ENCODE results near the gene TENM4.

Gene TENM4

GRCh38 chr11:79047321-79047720 is 393.5 kb downstream of the TENM4 start:
- H3K9ac ChIP-seq (ENCODE audit: insufficient read length) = no peak overlapping the region
- no peak overlapping the region for H3K4me3 ChIP-seq
- no peaks in the 10 kb centered on the region for H3K36me3 ChIP-seq (ENCODE audit: insufficient read depth, low read length)
- DNase-seq (ENCODE audit: low read depth, low spot score) = no peak
- no peaks in the 10 kb centered on the region for H3K9me3 ChIP-seq (ENCODE audit: low read depth, low read length)
- no peak overlapping the region for H3K27ac ChIP-seq
- no peak for TF ChIP-seq EZH2 (IDR thresholded peaks at IDR 0.05)
- TF ChIP-seq POLR2AphosphoS5 (IDR thresholded peaks at IDR 0.05; ENCODE audit: borderline replicate concordance, low read depth, low read length) = no peak
- no peak for TF ChIP-seq FOXP2 (optimal IDR thresholded peaks at IDR 0.05; ENCODE audit: control extremely low read depth, extremely low read length, insufficient read depth)

- no peak overlapping the region for H3K9ac ChIP-seq (ENCODE audit: insufficient read length)
- H3K27ac ChIP-seq = no peak overlapping the region
- no peak for TF ChIP-seq EZH2 (IDR thresholded peaks at IDR 0.05)
- no peak for TF ChIP-seq FOXP2 (optimal IDR thresholded peaks at IDR 0.05; ENCODE audit: control extremely low read depth, extremely low read length, insufficient read depth)
- no peak for TF ChIP-seq POLR2AphosphoS5 (IDR thresholded peaks at IDR 0.05; ENCODE audit: borderline replicate concordance, low read depth, low read length)
- no peaks in the 10 kb centered on the region for H3K9me3 ChIP-seq (ENCODE audit: low read depth, low read length)
- DNase-seq (ENCODE audit: low read depth, low spot score) = no peak
- H3K36me3 ChIP-seq (ENCODE audit: insufficient read depth, low read length) = no peaks in the 10 kb centered on the region
- H3K4me3 ChIP-seq = no peak overlapping the region
Measured at GRCh38 chr11:79046366-79046765, 394.5 kb downstream of the TENM4 start.

- DNase-seq (ENCODE audit: low read depth, low spot score) = no peak
- no peaks in the 10 kb centered on the region for H3K9me3 ChIP-seq (ENCODE audit: low read depth, low read length)
Measured at GRCh38 chr11:79045800-79046304, 395.0 kb downstream of the TENM4 start.

GRCh38 chr11:79045018-79045799 is 395.6 kb downstream of the TENM4 start:
- no peak overlapping the region for H3K27ac ChIP-seq
- TF ChIP-seq POLR2AphosphoS5 (IDR thresholded peaks at IDR 0.05; ENCODE audit: borderline replicate concordance, low read depth, low read length) (no peak), FOXP2 (optimal IDR thresholded peaks at IDR 0.05; ENCODE audit: control extremely low read depth, extremely low read length, insufficient read depth) (no peak), EZH2 (IDR thresholded peaks at IDR 0.05) (no peak)
- no peaks in the 10 kb centered on the region for H3K9me3 ChIP-seq (ENCODE audit: low read depth, low read length)
- no peak for DNase-seq (ENCODE audit: low read depth, low spot score)
- no peak overlapping the region for H3K4me3 ChIP-seq
- H3K9ac ChIP-seq (ENCODE audit: insufficient read length) = no peak overlapping the region
- no peaks in the 10 kb centered on the region for H3K36me3 ChIP-seq (ENCODE audit: insufficient read depth, low read length)

More at GRCh38 chr11:79045800-79046304, 395.0 kb downstream of the TENM4 start:
- H3K9ac ChIP-seq (ENCODE audit: insufficient read length) = no peak overlapping the region
- no peak for TF ChIP-seq POLR2AphosphoS5 (IDR thresholded peaks at IDR 0.05; ENCODE audit: borderline replicate concordance, low read depth, low read length)
- no peak for TF ChIP-seq EZH2 (IDR thresholded peaks at IDR 0.05)
- TF ChIP-seq FOXP2 (optimal IDR thresholded peaks at IDR 0.05; ENCODE audit: control extremely low read depth, extremely low read length, insufficient read depth) = no peak
- no peak overlapping the region for H3K4me3 ChIP-seq
- H3K27ac ChIP-seq = no peak overlapping the region
- H3K36me3 ChIP-seq (ENCODE audit: insufficient read depth, low read length) = no peaks in the 10 kb centered on the region

- DNase-seq (ENCODE audit: low read depth, low spot score) = no peak
- H3K27ac ChIP-seq = no peak overlapping the region
- TF ChIP-seq FOXP2 (optimal IDR thresholded peaks at IDR 0.05; ENCODE audit: control extremely low read depth, extremely low read length, insufficient read depth) (no peak), EZH2 (IDR thresholded peaks at IDR 0.05) (no peak), POLR2AphosphoS5 (IDR thresholded peaks at IDR 0.05; ENCODE audit: borderline replicate concordance, low read depth, low read length) (no peak)
- H3K9me3 ChIP-seq (ENCODE audit: low read depth, low read length) = no peaks in the 10 kb centered on the region
- no peak overlapping the region for H3K9ac ChIP-seq (ENCODE audit: insufficient read length)
- H3K36me3 ChIP-seq (ENCODE audit: insufficient read depth, low read length) = no peaks in the 10 kb centered on the region
- H3K4me3 ChIP-seq = no peak overlapping the region
Measured at GRCh38 chr11:79044201-79044600, 396.6 kb downstream of the TENM4 start.

- Histone ChIP-seq H3K9ac (ENCODE audit: insufficient read length) (no peak overlapping the region), H3K9me3 (ENCODE audit: low read depth, low read length) (no peaks in the 10 kb centered on the region), H3K4me3 (no peak overlapping the region), H3K27ac (no peak overlapping the region), H3K36me3 (ENCODE audit: insufficient read depth, low read length) (no peaks in the 10 kb centered on the region)
- no peak for DNase-seq (ENCODE audit: low read depth, low spot score)
- TF ChIP-seq POLR2AphosphoS5 (IDR thresholded peaks at IDR 0.05; ENCODE audit: borderline replicate concordance, low read depth, low read length) (no peak), EZH2 (IDR thresholded peaks at IDR 0.05) (no peak), FOXP2 (optimal IDR thresholded peaks at IDR 0.05; ENCODE audit: control extremely low read depth, extremely low read length, insufficient read depth) (no peak)
Measured at GRCh38 chr11:79043726-79044125, 397.1 kb downstream of the TENM4 start.

GRCh38 chr11:79042824-79043223 is 398.0 kb downstream of the TENM4 start:
- DNase-seq (ENCODE audit: low read depth, low spot score) = no peak
- Histone ChIP-seq H3K9me3 (ENCODE audit: low read depth, low read length) (no peaks in the 10 kb centered on the region), H3K9ac (ENCODE audit: insufficient read length) (no peak overlapping the region), H3K27ac (no peak overlapping the region), H3K36me3 (ENCODE audit: insufficient read depth, low read length) (no peaks in the 10 kb centered on the region), H3K4me3 (no peak overlapping the region)
- TF ChIP-seq FOXP2 (optimal IDR thresholded peaks at IDR 0.05; ENCODE audit: control extremely low read depth, extremely low read length, insufficient read depth) = no peak
- no peak for TF ChIP-seq EZH2 (IDR thresholded peaks at IDR 0.05)
- TF ChIP-seq POLR2AphosphoS5 (IDR thresholded peaks at IDR 0.05; ENCODE audit: borderline replicate concordance, low read depth, low read length) = no peak

- no peak for DNase-seq (ENCODE audit: low read depth, low spot score)
- no peaks in the 10 kb centered on the region for H3K9me3 ChIP-seq (ENCODE audit: low read depth, low read length)
- H3K36me3 ChIP-seq (ENCODE audit: insufficient read depth, low read length) = no peaks in the 10 kb centered on the region
- no peak overlapping the region for H3K4me3 ChIP-seq
- no peak for TF ChIP-seq POLR2AphosphoS5 (IDR thresholded peaks at IDR 0.05; ENCODE audit: borderline replicate concordance, low read depth, low read length)
- TF ChIP-seq FOXP2 (optimal IDR thresholded peaks at IDR 0.05; ENCODE audit: control extremely low read depth, extremely low read length, insufficient read depth) = no peak
- TF ChIP-seq EZH2 (IDR thresholded peaks at IDR 0.05) = no peak
- H3K9ac ChIP-seq (ENCODE audit: insufficient read length) = no peak overlapping the region
- no peak overlapping the region for H3K27ac ChIP-seq
Measured at GRCh38 chr11:79040348-79040747, 400.5 kb downstream of the TENM4 start.
